ENCODE data around the gene CNRIP1.

- no peak for TF ChIP-seq SNAI2 (CRISPR knock-in tag; IDR thresholded peaks at IDR 0.05)
- no peak for TF ChIP-seq TOX (CRISPR knock-in tag; IDR thresholded peaks at IDR 0.05; ENCODE audit: borderline replicate concordance)
- no peak for TF ChIP-seq ZFP3 (CRISPR knock-in tag; IDR thresholded peaks at IDR 0.05)
- TF ChIP-seq CREB5 (CRISPR knock-in tag; IDR thresholded peaks at IDR 0.05; ENCODE audit: low read depth) = no peak
- TF ChIP-seq PATZ1 (CRISPR knock-in tag; IDR thresholded peaks at IDR 0.05; ENCODE audit: borderline replicate concordance) = no peak
- TF ChIP-seq TCF4 (CRISPR knock-in tag; IDR thresholded peaks at IDR 0.05; ENCODE audit: borderline replicate concordance) = no peak
- TF ChIP-seq BACH2 (CRISPR knock-in tag; IDR thresholded peaks at IDR 0.05; ENCODE audit: borderline replicate concordance) = no peak
- TF ChIP-seq RARB (CRISPR knock-in tag; IDR thresholded peaks at IDR 0.05) = no peak
- TF ChIP-seq ARNTL (CRISPR knock-in tag; IDR thresholded peaks at IDR 0.05; ENCODE audit: borderline replicate concordance, low read depth) = no peak
- TF ChIP-seq, protein P1, sequence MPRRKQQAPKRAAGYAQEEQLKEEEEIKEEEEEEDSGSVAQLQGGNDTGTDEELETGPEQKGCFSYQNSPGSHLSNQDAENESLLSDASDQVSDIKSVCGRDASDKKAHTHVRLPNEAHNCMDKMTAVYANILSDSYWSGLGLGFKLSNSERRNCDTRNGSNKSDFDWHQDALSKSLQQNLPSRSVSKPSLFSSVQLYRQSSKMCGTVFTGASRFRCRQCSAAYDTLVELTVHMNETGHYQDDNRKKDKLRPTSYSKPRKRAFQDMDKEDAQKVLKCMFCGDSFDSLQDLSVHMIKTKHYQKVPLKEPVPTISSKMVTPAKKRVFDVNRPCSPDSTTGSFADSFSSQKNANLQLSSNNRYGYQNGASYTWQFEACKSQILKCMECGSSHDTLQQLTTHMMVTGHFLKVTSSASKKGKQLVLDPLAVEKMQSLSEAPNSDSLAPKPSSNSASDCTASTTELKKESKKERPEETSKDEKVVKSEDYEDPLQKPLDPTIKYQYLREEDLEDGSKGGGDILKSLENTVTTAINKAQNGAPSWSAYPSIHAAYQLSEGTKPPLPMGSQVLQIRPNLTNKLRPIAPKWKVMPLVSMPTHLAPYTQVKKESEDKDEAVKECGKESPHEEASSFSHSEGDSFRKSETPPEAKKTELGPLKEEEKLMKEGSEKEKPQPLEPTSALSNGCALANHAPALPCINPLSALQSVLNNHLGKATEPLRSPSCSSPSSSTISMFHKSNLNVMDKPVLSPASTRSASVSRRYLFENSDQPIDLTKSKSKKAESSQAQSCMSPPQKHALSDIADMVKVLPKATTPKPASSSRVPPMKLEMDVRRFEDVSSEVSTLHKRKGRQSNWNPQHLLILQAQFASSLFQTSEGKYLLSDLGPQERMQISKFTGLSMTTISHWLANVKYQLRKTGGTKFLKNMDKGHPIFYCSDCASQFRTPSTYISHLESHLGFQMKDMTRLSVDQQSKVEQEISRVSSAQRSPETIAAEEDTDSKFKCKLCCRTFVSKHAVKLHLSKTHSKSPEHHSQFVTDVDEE (CRISPR knock-in tag; IDR thresholded peaks at IDR 0.05) = no peak
These were observed 793 bp downstream of the CNRIP1 start for GRCh38 chr2:68318914-68319397.
